SK-N-SH (cell line): ENCODE results near the gene LMAN1. TPM values are rescaled to one million over a fixed set of nuclear protein-coding genes. Genes with fewer than 3 reads are reported as not detected.

Experiments
- CTCF ChIA-PET: fragments of 300-600, 350-600 bp; formaldehyde crosslinking; extraction: SDS; loops from one replicate; lab custom pipeline; 2021; lab: Yijun Ruan, JAX
- POLR2A ChIA-PET: fragments of 350-600 bp; sonication (Branson Sonifier 250); formaldehyde crosslinking; extraction: SDS; loops from one replicate; lab custom pipeline; 2020; ENCODE audit warnings: antibody characterized with exemption, inconsistent platforms; lab: Yijun Ruan, JAX
- DNase-seq: peaks from one replicate; pipeline ENCODE4 v3.0.0; 2012
- H2AFZ ChIP-seq: fragments of 200-600 bp; sonication (generic); 2 replicates; pipeline ENCODE4 v1.8.1; 2016; ENCODE audit warnings: antibody characterized with exemption, mild to moderate bottlenecking, low read depth
- H3F3A ChIP-seq: fragments of 200-600 bp; sonication (generic); replicated peaks from 2 replicates; pipeline ENCODE3; 2016; ENCODE audit warnings: antibody characterized with exemption, mild to moderate bottlenecking; ENCODE audit not compliant: insufficient read depth
- H3K27ac ChIP-seq, 2 experiments: fragments of 200-500 bp in 1 of 2; fragments of 200-600 bp in 1 of 2; sonication (Bioruptor generic) in 1 of 2; sonication (generic), shearing (Covaris generic) in 1 of 2; 2 replicates each; pipeline versions ENCODE4 v1.5.1 to v1.6.1; 2014 to 2016; ENCODE audit warnings: low read depth in 2 of 2, inconsistent platforms in 1 of 2, low read length in 1 of 2, mild to moderate bottlenecking in 1 of 2, mixed read lengths in 1 of 2
- H3K27me3 ChIP-seq: fragments of 200-600 bp; sonication (generic), shearing (Covaris generic); 2 replicates; pipeline ENCODE4 v1.6.1; 2016; ENCODE audit warnings: mixed run types; ENCODE audit not compliant: insufficient read depth
- H3K36me3 ChIP-seq, 2 experiments: fragments of 200-500 bp in 1 of 2; fragments of 200-600 bp in 1 of 2; sonication (Bioruptor generic) in 1 of 2; sonication (generic) in 1 of 2; replicated peaks in 1 of 2; 2 replicates each; pipeline versions ENCODE3 to v1.5.1; 2014 to 2016; ENCODE audit warnings: low read length in 1 of 2, mild to moderate bottlenecking in 1 of 2; ENCODE audit not compliant: insufficient read depth in 2 of 2, control insufficient read depth in 1 of 2
- H3K4me1 ChIP-seq, 2 experiments: fragments of 200-500 bp in 1 of 2; fragments of 200-600 bp in 1 of 2; sonication (Bioruptor generic) in 1 of 2; sonication (generic), shearing (Covaris generic) in 1 of 2; 2 replicates each; pipeline versions ENCODE4 v1.5.1 to v1.6.1; 2014 to 2016; ENCODE audit warnings: low read depth in 1 of 2, low read length in 1 of 2, mixed run types in 1 of 2; ENCODE audit not compliant: insufficient read depth in 2 of 2, control insufficient read depth in 1 of 2
- H3K4me2 ChIP-seq: fragments of 200-600 bp; sonication (generic), shearing (Covaris generic); 2 replicates; pipeline ENCODE4 v1.6.1; 2017; ENCODE audit warnings: mixed run types
- H3K4me3 ChIP-seq, 2 experiments: fragments of 200-500 bp in 1 of 2; fragments of 200-600 bp in 1 of 2; sonication (Bioruptor generic) in 1 of 2; sonication (generic), shearing (Covaris generic) in 1 of 2; 2 replicates each; pipeline versions ENCODE4 v1.5.1 to v1.8.1; 2014 to 2016; ENCODE audit warnings: low read depth in 2 of 2, inconsistent platforms in 1 of 2, low read length in 1 of 2, mild to moderate bottlenecking in 1 of 2, mixed read lengths in 1 of 2, moderate library complexity in 1 of 2
- H3K79me2 ChIP-seq: fragments of 200-600 bp; sonication (generic); 2 replicates; pipeline ENCODE4 v1.8.1; 2017; ENCODE audit warnings: mild to moderate bottlenecking; ENCODE audit not compliant: insufficient read depth
- H3K9ac ChIP-seq: fragments of 200-600 bp; sonication (generic); 2 replicates; pipeline ENCODE4 v1.6.1; 2017; ENCODE audit warnings: mixed run types
- H3K9me2 ChIP-seq: fragments of 200-600 bp; sonication (generic); 2 replicates; pipeline ENCODE4 v1.6.1; 2017; ENCODE audit warnings: mixed run types
- H3K9me3 ChIP-seq: fragments of 200-600 bp; sonication (generic); 2 replicates; pipeline ENCODE4 v1.6.1; 2017; ENCODE audit warnings: mixed run types, mild to moderate bottlenecking, moderate library complexity
- H4K20me1 ChIP-seq: fragments of 200-600 bp; sonication (generic); 2 replicates; pipeline ENCODE4 v1.6.1; 2017; ENCODE audit warnings: mild to moderate bottlenecking, mixed run types; ENCODE audit not compliant: insufficient read depth
- CHD2 ChIP-seq: fragments of 150-350 bp; IDR thresholded peaks from 2 replicates; pipeline ENCODE4 v1.6.1; 2018; ENCODE audit warnings: low read length; ENCODE audit not compliant: partially characterized antibody
- ELF1 ChIP-seq: IDR thresholded peaks from 2 replicates; pipeline ENCODE4 v1.4.0; 2012
- FOXJ3 ChIP-seq: sonication (generic); formaldehyde crosslinking; IDR thresholded peaks from 2 replicates; pipeline ENCODE4 v1.5.1; 2020; ENCODE audit warnings: mild to moderate bottlenecking, missing genetic modification reagents
- IRF3 ChIP-seq: fragments of 150-350 bp; IDR thresholded peaks from 2 replicates; pipeline ENCODE4 v1.6.1; 2016; ENCODE audit warnings: mild to moderate bottlenecking, low read depth, low read length
- JUND ChIP-seq: IDR thresholded peaks from 2 replicates; pipeline ENCODE4 v1.4.0; 2012
- MAX ChIP-seq: IDR thresholded peaks from 2 replicates; pipeline ENCODE4 v1.4.0; 2012; ENCODE audit warnings: low read depth
- MEF2A ChIP-seq: IDR thresholded peaks from 2 replicates; pipeline ENCODE4 v1.4.0; 2012; ENCODE audit warnings: low read depth, borderline replicate concordance
- NFIC ChIP-seq: IDR thresholded peaks from 2 replicates; pipeline ENCODE4 v1.4.0; 2012; ENCODE audit warnings: borderline replicate concordance
- RCOR1 ChIP-seq: fragments of 150-350 bp; IDR thresholded peaks from 2 replicates; pipeline ENCODE4 v1.6.1; 2017; ENCODE audit warnings: antibody characterized with exemption, low read length
- RFX5 ChIP-seq: IDR thresholded peaks from 2 replicates; pipeline ENCODE4 v1.6.1; 2012; ENCODE audit warnings: mild to moderate bottlenecking, improper control_type of control experiment, low read length
- SIN3A ChIP-seq: IDR thresholded peaks from 2 replicates; pipeline ENCODE4 v1.6.1; 2012; ENCODE audit warnings: low read depth, mild to moderate bottlenecking, low read length, moderate library complexity, borderline replicate concordance
- SMC3 ChIP-seq: IDR thresholded peaks from 2 replicates; pipeline ENCODE4 v1.6.1; 2012; ENCODE audit warnings: low read depth, low read length, improper control_type of control experiment
- TCF12 ChIP-seq: IDR thresholded peaks from 2 replicates; pipeline ENCODE4 v1.4.0; 2012
- WGBS: methylation state at CpG from one replicate; pipeline ENCODE4 v1.1.6; 2017; ENCODE audit warnings: low lambda C conversion rate; 5-methylcytosine and 5-hydroxymethylcytosine counted together
- polyA plus RNA-seq, 3 experiments: library from polyadenylated mRNA; depleted of rRNA; stranded (reverse); fragments of >200 nt; gene quantifications; 2 replicates each; pipeline ENCODE4 v1.2.3, GENCODE V29; 2012
- TF ChIP-seq, protein P1 (sequence below): IDR thresholded peaks from 2 replicates; pipeline ENCODE4; 2012
- TF ChIP-seq, protein P2 (sequence below): IDR thresholded peaks from 2 replicates; pipeline ENCODE4 v1.6.1; 2012; ENCODE audit warnings: mild to moderate bottlenecking, low read depth, low read length, moderate library complexity
- TF ChIP-seq, protein P3 (sequence below): fragments of 150-350 bp; IDR thresholded peaks from 2 replicates; pipeline ENCODE4 v1.6.1; 2017; ENCODE audit warnings: antibody characterized with exemption, low read length, low read depth, borderline replicate concordance

The LMAN1 gene
- polyA plus RNA-seq, 1 of the 3 experiments (the other 2 are of a cell fraction): 43.4 TPM

- CTCF ChIA-PET: interaction anchor here (1.8 to 2.6 kb wide), 3 partner anchors 9 to 104 kb away, joined by 6 to 11 read pairs (median 7); no protein-coding TSS in a partner anchor
- no peaks in the 10 kb centered on the region for H3F3A ChIP-seq
- no peak for TF ChIP-seq RFX5
- TF ChIP-seq TCF12: no peak
- no peak for TF ChIP-seq MAX
- no peak for TF ChIP-seq NFIC
- no peak for TF ChIP-seq FOXJ3 (CRISPR knock-in tag)
- no peak for TF ChIP-seq SMC3
Observed at GRCh38 chr18:59298871-59299270, 60.2 kb downstream of the LMAN1 start.

GRCh38 chr18:59293317-59293716 is 65.7 kb downstream of the LMAN1 start:
- H3K27ac ChIP-seq: no peak overlapping the region
- no peak overlapping the region for H3K4me2 ChIP-seq
- no peaks in the 10 kb centered on the region for H3K9me2 ChIP-seq
- no peaks in the 10 kb centered on the region for H3K79me2 ChIP-seq
- H3K4me3 ChIP-seq: no peak overlapping the region
- no peaks in the 10 kb centered on the region for H3F3A ChIP-seq
- CTCF ChIA-PET: interaction anchor here (0.6 to 2.3 kb wide), 5 partner anchors 14 to 110 kb away, joined by 3 to 15 read pairs (median 3); no protein-coding TSS in a partner anchor
- no peaks in the 10 kb centered on the region for H3K4me1 ChIP-seq
- TF ChIP-seq RCOR1: no peak
- TF ChIP-seq, all 33 proteins: peak for 0
- no peaks in the 10 kb centered on the region for H4K20me1 ChIP-seq
- no peak for DNase-seq
- POLR2A ChIA-PET: no interaction called here
- no peak overlapping the region for H2AFZ ChIP-seq
- no peaks in the 10 kb centered on the region for H3K36me3 ChIP-seq
- peaks cover 19% of the 10 kb centered on the region; the same call in 1 of the 2 replicates for H3K27me3 ChIP-seq
- H3K9me3 ChIP-seq: no peaks in the 10 kb centered on the region
- H3K9ac ChIP-seq: no peak overlapping the region

More at GRCh38 chr18:59298871-59299270, 60.2 kb downstream of the LMAN1 start:
- H2AFZ ChIP-seq: no peak overlapping the region
- no peaks in the 10 kb centered on the region for H3K9me3 ChIP-seq
- no peak overlapping the region for H3K9ac ChIP-seq
- WGBS: 71% methylated on average over 7 of the region's 8 CpGs
- H3K36me3 ChIP-seq: no peaks in the 10 kb centered on the region
- peaks cover 28% of the 10 kb centered on the region; the same call in 1 of the 2 replicates for H3K27me3 ChIP-seq
- H3K4me1 ChIP-seq: peaks cover 0 to 4% of the 10 kb centered on the region in 2 experiments; a peak in 1 of 4 replicates
- no peak overlapping the region for H3K4me2 ChIP-seq
- H3K79me2 ChIP-seq: no peaks in the 10 kb centered on the region
- POLR2A ChIA-PET: no interaction called here
- H3K27ac ChIP-seq: no peak overlapping the region
- no peak for DNase-seq
- H3K9me2 ChIP-seq: no peaks in the 10 kb centered on the region
- H4K20me1 ChIP-seq: no peaks in the 10 kb centered on the region
- no peak overlapping the region for H3K4me3 ChIP-seq

GRCh38 chr18:59286341-59286740 is 72.7 kb downstream of the LMAN1 start:
- H3K36me3 ChIP-seq: no peaks in the 10 kb centered on the region
- H3K4me3 ChIP-seq: no peak overlapping the region
- H3K27me3 ChIP-seq: peaks cover 38% of the 10 kb centered on the region; the same call in 1 of the 2 replicates
- ChIA-PET CTCF (interaction anchor here (0.7 to 1.6 kb wide), 7 partner anchors 11 to 537 kb away, joined by 3 to 11 read pairs (median 4); no protein-coding TSS in a partner anchor), POLR2A (no interaction called here)
- H3K9me3 ChIP-seq: no peaks in the 10 kb centered on the region
- no peaks in the 10 kb centered on the region for H3K9me2 ChIP-seq
- H3K4me1 ChIP-seq: no peaks in the 10 kb centered on the region
- WGBS: 27% methylated on average over 6 of the region's 6 CpGs
- DNase-seq: no peak
- no peak overlapping the region for H3K9ac ChIP-seq
- H3K79me2 ChIP-seq: no peaks in the 10 kb centered on the region
- no peaks in the 10 kb centered on the region for H3F3A ChIP-seq
- H4K20me1 ChIP-seq: no peaks in the 10 kb centered on the region
- no peak overlapping the region for H3K4me2 ChIP-seq
- H3K27ac ChIP-seq: no peak overlapping the region
- no peak overlapping the region for H2AFZ ChIP-seq
- TF ChIP-seq, protein P1, sequence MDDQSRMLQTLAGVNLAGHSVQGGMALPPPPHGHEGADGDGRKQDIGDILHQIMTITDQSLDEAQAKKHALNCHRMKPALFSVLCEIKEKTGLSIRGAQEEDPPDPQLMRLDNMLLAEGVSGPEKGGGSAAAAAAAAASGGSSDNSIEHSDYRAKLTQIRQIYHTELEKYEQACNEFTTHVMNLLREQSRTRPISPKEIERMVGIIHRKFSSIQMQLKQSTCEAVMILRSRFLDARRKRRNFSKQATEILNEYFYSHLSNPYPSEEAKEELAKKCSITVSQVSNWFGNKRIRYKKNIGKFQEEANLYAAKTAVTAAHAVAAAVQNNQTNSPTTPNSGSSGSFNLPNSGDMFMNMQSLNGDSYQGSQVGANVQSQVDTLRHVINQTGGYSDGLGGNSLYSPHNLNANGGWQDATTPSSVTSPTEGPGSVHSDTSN: no peak
- TF ChIP-seq MEF2A (no peak), JUND (no peak), NFIC (no peak), IRF3 (no peak), ELF1 (no peak), SMC3 (no peak), CHD2 (no peak), SIN3A (no peak)
- TF ChIP-seq, protein P2, sequence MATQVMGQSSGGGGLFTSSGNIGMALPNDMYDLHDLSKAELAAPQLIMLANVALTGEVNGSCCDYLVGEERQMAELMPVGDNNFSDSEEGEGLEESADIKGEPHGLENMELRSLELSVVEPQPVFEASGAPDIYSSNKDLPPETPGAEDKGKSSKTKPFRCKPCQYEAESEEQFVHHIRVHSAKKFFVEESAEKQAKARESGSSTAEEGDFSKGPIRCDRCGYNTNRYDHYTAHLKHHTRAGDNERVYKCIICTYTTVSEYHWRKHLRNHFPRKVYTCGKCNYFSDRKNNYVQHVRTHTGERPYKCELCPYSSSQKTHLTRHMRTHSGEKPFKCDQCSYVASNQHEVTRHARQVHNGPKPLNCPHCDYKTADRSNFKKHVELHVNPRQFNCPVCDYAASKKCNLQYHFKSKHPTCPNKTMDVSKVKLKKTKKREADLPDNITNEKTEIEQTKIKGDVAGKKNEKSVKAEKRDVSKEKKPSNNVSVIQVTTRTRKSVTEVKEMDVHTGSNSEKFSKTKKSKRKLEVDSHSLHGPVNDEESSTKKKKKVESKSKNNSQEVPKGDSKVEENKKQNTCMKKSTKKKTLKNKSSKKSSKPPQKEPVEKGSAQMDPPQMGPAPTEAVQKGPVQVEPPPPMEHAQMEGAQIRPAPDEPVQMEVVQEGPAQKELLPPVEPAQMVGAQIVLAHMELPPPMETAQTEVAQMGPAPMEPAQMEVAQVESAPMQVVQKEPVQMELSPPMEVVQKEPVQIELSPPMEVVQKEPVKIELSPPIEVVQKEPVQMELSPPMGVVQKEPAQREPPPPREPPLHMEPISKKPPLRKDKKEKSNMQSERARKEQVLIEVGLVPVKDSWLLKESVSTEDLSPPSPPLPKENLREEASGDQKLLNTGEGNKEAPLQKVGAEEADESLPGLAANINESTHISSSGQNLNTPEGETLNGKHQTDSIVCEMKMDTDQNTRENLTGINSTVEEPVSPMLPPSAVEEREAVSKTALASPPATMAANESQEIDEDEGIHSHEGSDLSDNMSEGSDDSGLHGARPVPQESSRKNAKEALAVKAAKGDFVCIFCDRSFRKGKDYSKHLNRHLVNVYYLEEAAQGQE: no peak
- TF ChIP-seq, protein P3, sequence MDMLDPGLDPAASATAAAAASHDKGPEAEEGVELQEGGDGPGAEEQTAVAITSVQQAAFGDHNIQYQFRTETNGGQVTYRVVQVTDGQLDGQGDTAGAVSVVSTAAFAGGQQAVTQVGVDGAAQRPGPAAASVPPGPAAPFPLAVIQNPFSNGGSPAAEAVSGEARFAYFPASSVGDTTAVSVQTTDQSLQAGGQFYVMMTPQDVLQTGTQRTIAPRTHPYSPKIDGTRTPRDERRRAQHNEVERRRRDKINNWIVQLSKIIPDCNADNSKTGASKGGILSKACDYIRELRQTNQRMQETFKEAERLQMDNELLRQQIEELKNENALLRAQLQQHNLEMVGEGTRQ: no peak
